Osteoblast (primary cell): ENCODE data around the gene AKT2. TPM values are rescaled to one million over a fixed set of nuclear protein-coding genes. Genes with fewer than 3 reads are reported as not detected.
A peak's percentile ranks its signal among the peaks of the same experiment; 100 is the strongest.

ENCODE experiments used
- DNase-seq: peaks from one replicate; pipeline ENCODE4 v3.0.0; 2011; ENCODE audit warnings: low spot score, mixed read lengths; ENCODE audit not compliant: insufficient read length; ENCODE audit errors: missing footprints
- H2AFZ ChIP-seq: 2 replicates; pipeline ENCODE4 v1.6.0; 2011; ENCODE audit warnings: mild to moderate bottlenecking, low read length
- H3K27ac ChIP-seq: 2 replicates; pipeline ENCODE4 v1.5.1; 2011; ENCODE audit warnings: mild to moderate bottlenecking, low read depth, low read length, moderate library complexity
- H3K27me3 ChIP-seq: 2 replicates; pipeline ENCODE4 v1.6.0; 2012; ENCODE audit warnings: mild to moderate bottlenecking, control low read depth, inconsistent platforms, low read length, moderate library complexity; ENCODE audit not compliant: insufficient read depth
- H3K36me3 ChIP-seq: 2 replicates; pipeline ENCODE4 v1.5.1; 2011; ENCODE audit warnings: mild to moderate bottlenecking, low read length, control low read depth, moderate library complexity; ENCODE audit not compliant: insufficient read depth
- H3K4me1 ChIP-seq: 2 replicates; pipeline ENCODE4 v1.5.1; 2011; ENCODE audit warnings: mild to moderate bottlenecking, low read length, control low read depth, moderate library complexity; ENCODE audit not compliant: insufficient read depth
- H3K4me2 ChIP-seq: 2 replicates; pipeline ENCODE4 v1.6.0; 2011; ENCODE audit warnings: mild to moderate bottlenecking, low read length; ENCODE audit not compliant: insufficient read depth
- H3K4me3 ChIP-seq: fragments of 200-600 bp; sonication (generic); 3 replicates; pipeline ENCODE4 v1.5.1; 2012; ENCODE audit warnings: mild to moderate bottlenecking, low read length, inconsistent platforms; ENCODE audit not compliant: insufficient read depth
- H3K79me2 ChIP-seq: 2 replicates; pipeline ENCODE4 v1.6.0; 2012; ENCODE audit warnings: mild to moderate bottlenecking, low read length, control low read depth, inconsistent platforms; ENCODE audit not compliant: insufficient read depth
- H3K9me3 ChIP-seq: 2 replicates; pipeline ENCODE4 v1.5.1; 2011; ENCODE audit warnings: low read depth, low read length, control low read depth
- H4K20me1 ChIP-seq: 2 replicates; pipeline ENCODE4 v1.6.0; 2012; ENCODE audit warnings: mild to moderate bottlenecking, low read length, control low read depth; ENCODE audit not compliant: insufficient read depth
- total RNA-seq: library from RNA; depleted of rRNA; stranded (reverse); fragments of >200 nt; gene quantifications from 2 replicates; pipeline ENCODE4 v1.2.3, GENCODE V29; 2012
- TF ChIP-seq, protein P1 (sequence below): IDR thresholded peaks from 2 replicates; pipeline ENCODE4 v1.5.1; 2011; ENCODE audit warnings: mild to moderate bottlenecking, low read depth, low read length, moderate library complexity; ENCODE audit errors: extremely low read depth

The AKT2 gene
- total RNA-seq, 1 donor: 115 TPM

DNA sequence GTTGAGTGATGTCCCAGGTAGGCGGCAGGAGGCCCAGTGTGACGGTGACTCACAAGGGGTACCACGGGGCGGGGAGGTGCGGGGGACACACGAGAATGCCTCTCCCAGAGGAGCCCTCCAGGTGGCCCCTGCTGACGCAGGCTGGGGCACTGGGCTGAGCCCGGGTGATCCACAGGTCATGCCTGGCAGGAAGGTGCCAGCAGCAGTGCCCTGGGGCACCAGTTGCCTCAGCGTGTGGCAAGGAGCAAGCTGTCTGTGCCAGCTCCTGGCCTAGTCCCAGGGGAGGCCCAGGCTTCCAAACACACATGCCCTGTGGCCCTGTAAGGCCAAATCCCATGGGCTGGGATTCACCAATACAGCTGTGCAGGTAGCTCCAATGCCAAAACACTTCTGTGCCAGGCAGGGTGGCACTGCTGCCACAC lies 28.0 kb downstream of the AKT2 start:
- TF ChIP-seq, protein P1, sequence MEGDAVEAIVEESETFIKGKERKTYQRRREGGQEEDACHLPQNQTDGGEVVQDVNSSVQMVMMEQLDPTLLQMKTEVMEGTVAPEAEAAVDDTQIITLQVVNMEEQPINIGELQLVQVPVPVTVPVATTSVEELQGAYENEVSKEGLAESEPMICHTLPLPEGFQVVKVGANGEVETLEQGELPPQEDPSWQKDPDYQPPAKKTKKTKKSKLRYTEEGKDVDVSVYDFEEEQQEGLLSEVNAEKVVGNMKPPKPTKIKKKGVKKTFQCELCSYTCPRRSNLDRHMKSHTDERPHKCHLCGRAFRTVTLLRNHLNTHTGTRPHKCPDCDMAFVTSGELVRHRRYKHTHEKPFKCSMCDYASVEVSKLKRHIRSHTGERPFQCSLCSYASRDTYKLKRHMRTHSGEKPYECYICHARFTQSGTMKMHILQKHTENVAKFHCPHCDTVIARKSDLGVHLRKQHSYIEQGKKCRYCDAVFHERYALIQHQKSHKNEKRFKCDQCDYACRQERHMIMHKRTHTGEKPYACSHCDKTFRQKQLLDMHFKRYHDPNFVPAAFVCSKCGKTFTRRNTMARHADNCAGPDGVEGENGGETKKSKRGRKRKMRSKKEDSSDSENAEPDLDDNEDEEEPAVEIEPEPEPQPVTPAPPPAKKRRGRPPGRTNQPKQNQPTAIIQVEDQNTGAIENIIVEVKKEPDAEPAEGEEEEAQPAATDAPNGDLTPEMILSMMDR: no peak
- DNase-seq: no peak
- Histone ChIP-seq H3K27ac (no peak overlapping the region), H3K4me1 (no peaks in the 10 kb centered on the region), H3K9me3 (no peaks in the 10 kb centered on the region), H4K20me1 (peaks cover 50% of the 10 kb centered on the region), H3K27me3 (no peaks in the 10 kb centered on the region), H3K4me3 (no peak overlapping the region), H3K79me2 (peaks cover 62% of the 10 kb centered on the region), H3K4me2 (no peak overlapping the region), H3K36me3 (peaks cover 40% of the 10 kb centered on the region), H2AFZ (no peak overlapping the region)

DNA sequence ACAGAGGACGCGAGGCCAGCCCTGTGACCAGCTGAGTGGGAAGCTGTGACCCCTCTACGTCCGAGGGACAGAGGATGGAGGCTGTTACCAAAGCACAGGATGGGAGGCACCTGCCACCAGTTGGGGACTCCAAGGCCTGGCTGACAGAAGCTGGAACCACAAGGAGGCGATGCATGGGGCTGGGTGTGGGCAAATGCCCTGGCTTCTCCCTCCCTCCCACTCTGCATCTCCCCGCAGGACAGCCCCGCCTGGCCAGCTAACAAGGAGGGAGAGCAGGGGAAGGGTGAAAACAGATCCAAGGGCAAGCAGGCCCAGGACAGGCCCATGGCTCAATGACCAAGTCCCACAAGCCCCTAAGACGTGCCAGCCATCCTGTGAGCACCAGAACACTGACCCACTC lies 28.6 kb downstream of the AKT2 start:
- Histone ChIP-seq H4K20me1 (peaks cover 52% of the 10 kb centered on the region), H3K4me2 (no peak overlapping the region), H3K27me3 (no peaks in the 10 kb centered on the region), H3K4me1 (no peaks in the 10 kb centered on the region), H3K36me3 (peaks cover 40% of the 10 kb centered on the region), H2AFZ (no peak overlapping the region), H3K27ac (no peak overlapping the region), H3K4me3 (no peak overlapping the region), H3K79me2 (peaks cover 63% of the 10 kb centered on the region), H3K9me3 (no peaks in the 10 kb centered on the region)
- peak; percentile 29 for DNase-seq
- TF ChIP-seq, protein P1: no peak

DNA sequence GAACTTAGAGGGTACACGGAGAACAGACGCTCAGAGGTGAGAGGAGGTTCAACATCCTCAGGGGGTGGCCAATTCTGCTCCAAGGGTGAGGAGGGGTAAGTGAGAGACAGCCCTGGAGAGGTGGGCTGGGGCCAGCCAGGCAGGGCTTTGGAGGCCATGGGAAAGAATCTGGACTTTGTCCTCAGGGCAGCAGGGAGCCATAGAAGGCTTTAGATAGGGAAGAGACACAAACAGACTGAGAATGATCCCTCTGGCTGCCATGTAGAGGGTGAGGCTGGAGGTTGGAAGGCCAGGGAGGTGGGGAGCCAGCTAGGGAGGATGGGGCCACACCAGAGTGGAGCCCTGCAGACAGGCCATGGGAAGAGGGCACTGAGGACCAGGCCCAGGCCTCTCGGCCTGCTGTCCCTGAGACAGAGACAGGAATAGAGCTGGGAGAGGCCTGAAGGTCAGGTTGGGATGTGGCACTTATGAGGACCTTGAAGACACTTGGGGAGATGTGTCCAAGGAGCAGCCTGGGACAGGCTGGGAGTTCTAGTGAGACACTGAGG lies 29.5 kb downstream of the AKT2 start:
- Histone ChIP-seq H3K36me3 (peaks cover 40% of the 10 kb centered on the region), H4K20me1 (peaks cover 51% of the 10 kb centered on the region)

DNA sequence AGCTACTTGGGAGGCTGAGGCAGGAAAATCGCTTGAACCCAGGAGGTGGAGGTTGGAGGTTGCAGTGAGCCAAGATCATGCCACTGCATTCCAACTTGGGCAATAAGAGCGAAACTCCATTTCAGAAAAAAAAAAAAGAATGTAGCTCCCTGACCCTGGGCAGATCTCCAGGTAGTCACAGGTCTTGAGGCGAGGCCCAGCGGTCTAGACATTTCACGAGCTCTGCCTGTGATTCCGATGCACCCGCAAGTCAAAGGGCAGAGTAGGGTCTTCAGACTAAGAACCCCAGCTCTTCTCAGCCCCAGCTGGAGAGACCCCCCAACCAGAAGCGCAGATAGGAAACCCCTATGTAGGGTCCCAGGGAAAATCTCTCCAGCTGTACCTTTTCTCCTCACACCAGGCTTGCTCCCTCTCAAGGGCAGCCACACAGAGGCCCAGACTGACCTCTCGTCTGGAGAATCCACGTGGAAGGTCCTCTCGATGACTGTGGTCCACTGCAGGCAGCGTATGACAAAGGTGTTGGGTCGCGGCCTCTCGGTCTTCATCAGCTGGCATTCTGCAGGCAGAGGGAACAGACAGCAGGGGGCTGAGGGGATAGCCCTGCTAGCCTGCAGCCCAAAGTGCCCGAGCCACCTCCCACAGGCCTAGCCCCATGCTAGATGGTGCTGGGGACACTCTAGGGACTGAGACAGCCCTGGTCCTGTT lies 30.3 kb downstream of the AKT2 start:
- peak; percentile 26 for DNase-seq
- Histone ChIP-seq H3K36me3 (peaks cover 43% of the 10 kb centered on the region), H3K4me3 (no peak overlapping the region), H2AFZ (no peak overlapping the region), H3K27me3 (no peaks in the 10 kb centered on the region), H3K4me1 (no peaks in the 10 kb centered on the region), H3K4me2 (no peak overlapping the region), H3K79me2 (peaks cover 60% of the 10 kb centered on the region), H4K20me1 (peaks cover 53% of the 10 kb centered on the region), H3K27ac (no peak overlapping the region), H3K9me3 (no peaks in the 10 kb centered on the region)
- TF ChIP-seq, protein P1: no peak

More for the DNA sequence above, 29.5 kb downstream of the AKT2 start:
- TF ChIP-seq, protein P1: no peak
- peak; percentile 26 for DNase-seq
- no peak overlapping the region for H3K4me2 ChIP-seq
- H3K27ac ChIP-seq: no peak overlapping the region
- no peak overlapping the region for H2AFZ ChIP-seq
- no peak overlapping the region for H3K4me3 ChIP-seq
- H3K79me2 ChIP-seq: peaks cover 61% of the 10 kb centered on the region
- no peaks in the 10 kb centered on the region for H3K27me3 ChIP-seq
- H3K9me3 ChIP-seq: no peaks in the 10 kb centered on the region
- H3K4me1 ChIP-seq: no peaks in the 10 kb centered on the region
